HFFc6 (cell line): Measurements from ENCODE around the gene NCR3LG1. TPM values are rescaled to one million over a fixed set of nuclear protein-coding genes. Genes with fewer than 3 reads are reported as not detected.

Experiments used
- DNase-seq: peaks from one replicate; pipeline ENCODE4 v3.0.0-alpha.2; 2018
- H3K27ac Mint-ChIP-seq: 2 replicates; pipeline ENCODE4 v1.8.0; 2020; ENCODE audit warnings: mild to moderate bottlenecking, mixed read lengths
- H3K27me3 Mint-ChIP-seq: 2 replicates; pipeline ENCODE4 v1.8.0; 2021; ENCODE audit warnings: mild to moderate bottlenecking, moderate library complexity, mixed read lengths; ENCODE audit not compliant: insufficient read depth
- H3K36me3 Mint-ChIP-seq: 2 replicates; pipeline ENCODE4 v1.8.0; 2021; ENCODE audit warnings: low read depth, mixed read lengths
- H3K4me1 Mint-ChIP-seq: 2 replicates; pipeline ENCODE4 v1.8.0; 2020; ENCODE audit warnings: low read depth, mixed read lengths
- H3K4me3 Mint-ChIP-seq: 2 replicates; pipeline ENCODE4 v1.8.0; 2020; ENCODE audit warnings: mild to moderate bottlenecking, moderate library complexity, mixed read lengths
- H3K9me3 Mint-ChIP-seq: 2 replicates; pipeline ENCODE4 v1.8.0; 2020; ENCODE audit warnings: mild to moderate bottlenecking, mixed read lengths
- total RNA-seq, 6 experiments: library from RNA; stranded (reverse); fragmentation: NEBNext Ultra II Directional; extraction: Animal tissue kit (Norgen Biotek cat#: 25700); gene quantifications; 2 replicates in 1 of 6; 3 replicates in 5 of 6; pipeline ENCODE4 v1.2.3, GENCODE V29; 2021
- TF ChIP-seq, protein P1 (sequence below): fragments of 200-600 bp; sonication (generic); IDR thresholded peaks from 2 replicates; pipeline ENCODE4 v1.5.0; 2021; ENCODE audit warnings: antibody characterized with exemption, mild to moderate bottlenecking

NCR3LG1 gene
- total RNA-seq, 6 experiments from 2014 or later: 2.2 to 3.4 (median 2.5) TPM

DNA sequence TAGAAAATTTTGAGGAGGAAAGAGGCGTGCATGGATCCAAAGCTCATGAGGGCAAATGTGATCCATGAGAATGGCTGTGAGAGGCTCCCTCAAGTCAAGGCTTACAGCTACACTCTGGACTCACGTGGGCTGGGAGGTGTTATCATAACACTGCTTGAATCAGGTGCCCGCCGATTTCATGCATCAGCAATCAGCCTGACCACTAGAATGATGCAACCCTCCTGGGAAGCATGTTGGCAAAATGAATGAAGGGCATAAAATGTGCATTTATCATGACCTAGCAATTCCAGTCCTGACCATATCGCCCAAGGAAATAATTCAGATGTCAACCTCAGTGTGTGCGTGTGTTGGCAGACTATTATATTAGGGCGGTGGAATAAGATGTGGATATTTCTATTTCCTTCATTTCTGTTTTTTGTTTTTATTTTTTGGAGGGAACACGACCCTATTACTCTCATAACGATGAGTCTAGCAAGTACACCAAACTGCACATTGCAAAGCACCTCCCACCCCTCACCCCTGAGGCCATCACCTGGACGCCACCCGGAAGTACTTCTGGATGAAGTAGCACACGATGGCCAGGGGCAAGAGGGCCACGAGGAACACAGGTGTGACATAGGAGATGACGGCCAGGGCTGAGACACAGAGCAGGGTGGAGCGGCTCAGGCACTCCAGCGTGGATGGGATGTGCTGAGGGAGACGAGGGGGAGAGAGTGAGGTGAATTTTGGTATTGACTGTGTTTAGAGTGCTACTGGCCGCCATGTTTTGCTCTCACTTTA lies 52.6 kb downstream of the NCR3LG1 start:
- no peak for DNase-seq
- H3K9me3 Mint-ChIP-seq: peaks cover 6% of the 10 kb centered on the region
- no peaks in the 10 kb centered on the region for H3K36me3 Mint-ChIP-seq
- H3K27me3 Mint-ChIP-seq: peaks cover 17% of the 10 kb centered on the region
- TF ChIP-seq, protein P1, sequence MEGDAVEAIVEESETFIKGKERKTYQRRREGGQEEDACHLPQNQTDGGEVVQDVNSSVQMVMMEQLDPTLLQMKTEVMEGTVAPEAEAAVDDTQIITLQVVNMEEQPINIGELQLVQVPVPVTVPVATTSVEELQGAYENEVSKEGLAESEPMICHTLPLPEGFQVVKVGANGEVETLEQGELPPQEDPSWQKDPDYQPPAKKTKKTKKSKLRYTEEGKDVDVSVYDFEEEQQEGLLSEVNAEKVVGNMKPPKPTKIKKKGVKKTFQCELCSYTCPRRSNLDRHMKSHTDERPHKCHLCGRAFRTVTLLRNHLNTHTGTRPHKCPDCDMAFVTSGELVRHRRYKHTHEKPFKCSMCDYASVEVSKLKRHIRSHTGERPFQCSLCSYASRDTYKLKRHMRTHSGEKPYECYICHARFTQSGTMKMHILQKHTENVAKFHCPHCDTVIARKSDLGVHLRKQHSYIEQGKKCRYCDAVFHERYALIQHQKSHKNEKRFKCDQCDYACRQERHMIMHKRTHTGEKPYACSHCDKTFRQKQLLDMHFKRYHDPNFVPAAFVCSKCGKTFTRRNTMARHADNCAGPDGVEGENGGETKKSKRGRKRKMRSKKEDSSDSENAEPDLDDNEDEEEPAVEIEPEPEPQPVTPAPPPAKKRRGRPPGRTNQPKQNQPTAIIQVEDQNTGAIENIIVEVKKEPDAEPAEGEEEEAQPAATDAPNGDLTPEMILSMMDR: no peak
- H3K4me3 Mint-ChIP-seq: no peak overlapping the region
- H3K4me1 Mint-ChIP-seq: peaks cover 8% of the 10 kb centered on the region
- no peak overlapping the region for H3K27ac Mint-ChIP-seq

DNA sequence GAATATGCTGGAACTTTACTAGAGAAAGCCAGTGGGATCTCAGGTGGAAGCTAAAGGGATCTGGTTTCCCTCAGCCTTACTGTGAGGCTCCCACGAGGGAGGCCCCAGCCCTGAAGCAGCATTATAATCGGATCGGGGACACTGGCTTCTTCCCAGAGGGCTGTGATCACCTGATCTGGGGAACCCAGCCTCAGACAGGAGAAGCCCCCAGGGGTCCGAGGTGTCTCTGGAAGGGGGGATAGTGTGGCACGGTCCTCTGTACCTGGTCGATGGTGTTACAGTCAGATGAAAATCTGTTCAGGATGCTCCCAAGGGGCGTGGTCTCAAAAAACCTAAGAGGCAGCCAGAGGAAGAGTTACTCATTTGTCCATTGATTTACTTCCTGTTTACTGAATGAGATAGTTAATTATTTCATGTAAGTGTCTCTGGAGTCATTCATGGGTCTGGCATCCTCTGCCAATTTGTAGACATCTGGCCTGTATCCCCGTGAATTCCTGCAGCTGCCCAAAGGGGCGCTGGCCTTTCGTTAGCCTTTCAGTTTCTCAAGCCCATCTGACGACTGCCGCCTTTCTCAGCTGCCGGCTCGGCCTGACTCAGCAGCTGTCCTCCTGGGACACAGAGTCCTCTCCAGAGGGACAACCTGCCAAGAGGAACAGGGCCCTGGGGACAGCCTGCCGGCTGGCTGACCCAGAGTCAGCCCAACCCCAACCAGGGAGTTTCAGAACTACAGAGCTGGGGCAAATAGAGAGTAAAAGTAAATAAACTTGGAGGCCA lies 53.8 kb downstream of the NCR3LG1 start:
- Mint-ChIP-seq H3K27me3 (peaks cover 15% of the 10 kb centered on the region), H3K4me1 (peaks cover 8% of the 10 kb centered on the region), H3K9me3 (peaks cover 6% of the 10 kb centered on the region), H3K4me3 (peak overlapping the region; percentile 25), H3K27ac (no peak overlapping the region), H3K36me3 (no peaks in the 10 kb centered on the region)
- TF ChIP-seq, protein P1: no peak
- peak; percentile 20 for DNase-seq

DNA sequence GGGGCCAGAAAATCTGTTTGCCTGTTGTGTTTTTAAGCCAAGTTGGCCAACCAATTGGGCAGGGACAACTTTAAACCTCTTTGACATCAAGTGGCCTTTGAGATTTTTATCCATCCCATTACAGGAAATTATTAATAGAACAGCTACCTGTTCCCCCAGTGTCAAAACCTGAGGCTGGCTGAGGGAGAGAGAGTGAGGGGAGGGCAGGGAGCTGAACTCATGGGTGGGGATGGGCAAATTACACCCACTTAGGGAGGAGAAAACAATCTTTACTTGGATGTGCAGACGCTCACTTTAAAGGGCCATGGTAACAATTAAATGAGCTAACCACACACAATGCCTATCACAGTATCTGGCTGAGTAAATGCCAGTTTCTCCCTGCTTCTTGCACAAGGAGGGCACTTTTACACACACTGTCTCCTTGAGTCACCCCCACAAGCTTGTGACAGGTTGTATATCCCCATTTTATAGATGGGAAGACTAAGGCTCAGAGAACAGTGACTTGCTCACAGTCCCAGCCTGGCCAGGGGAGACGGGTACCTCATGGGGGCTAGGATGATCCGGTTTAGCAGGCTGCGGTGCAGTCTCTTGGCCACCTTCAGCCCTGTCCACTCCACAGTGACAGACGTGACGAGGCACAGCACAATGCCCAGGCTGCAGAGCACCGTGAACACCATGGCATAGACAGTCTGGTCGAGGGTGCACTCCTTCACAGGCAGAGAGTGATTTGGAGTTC lies 54.6 kb downstream of the NCR3LG1 start:
- Mint-ChIP-seq H3K4me1 (peaks cover 8% of the 10 kb centered on the region), H3K27ac (no peak overlapping the region), H3K36me3 (no peaks in the 10 kb centered on the region), H3K27me3 (peaks cover 22% of the 10 kb centered on the region), H3K4me3 (no peak overlapping the region), H3K9me3 (peaks cover 6% of the 10 kb centered on the region)
- no peak for DNase-seq
- TF ChIP-seq, protein P1: no peak

DNA sequence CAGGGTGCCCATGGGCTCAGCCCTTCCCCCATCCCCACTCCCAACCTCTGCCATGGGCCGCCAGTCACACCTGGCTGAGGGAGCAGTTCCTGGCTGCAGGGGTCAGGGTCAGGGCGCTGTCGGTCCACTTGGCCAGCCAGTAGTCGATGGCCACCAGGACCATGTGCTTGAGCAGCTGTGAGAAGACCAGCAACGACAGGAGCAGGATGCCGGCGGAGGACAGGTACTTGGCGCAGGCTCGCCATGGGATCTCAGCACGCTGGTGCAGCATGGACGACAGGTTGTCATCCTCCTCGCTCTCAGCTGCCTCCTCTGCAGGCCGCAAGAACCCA lies 55.2 kb downstream of the NCR3LG1 start:
- no peak for DNase-seq
- H3K4me1 Mint-ChIP-seq: peaks cover 8% of the 10 kb centered on the region
- H3K4me3 Mint-ChIP-seq: no peak overlapping the region
- TF ChIP-seq, protein P1: no peak
- peaks cover 6% of the 10 kb centered on the region for H3K9me3 Mint-ChIP-seq
- no peak overlapping the region for H3K27ac Mint-ChIP-seq
- peaks cover 23% of the 10 kb centered on the region for H3K27me3 Mint-ChIP-seq
- no peaks in the 10 kb centered on the region for H3K36me3 Mint-ChIP-seq

DNA sequence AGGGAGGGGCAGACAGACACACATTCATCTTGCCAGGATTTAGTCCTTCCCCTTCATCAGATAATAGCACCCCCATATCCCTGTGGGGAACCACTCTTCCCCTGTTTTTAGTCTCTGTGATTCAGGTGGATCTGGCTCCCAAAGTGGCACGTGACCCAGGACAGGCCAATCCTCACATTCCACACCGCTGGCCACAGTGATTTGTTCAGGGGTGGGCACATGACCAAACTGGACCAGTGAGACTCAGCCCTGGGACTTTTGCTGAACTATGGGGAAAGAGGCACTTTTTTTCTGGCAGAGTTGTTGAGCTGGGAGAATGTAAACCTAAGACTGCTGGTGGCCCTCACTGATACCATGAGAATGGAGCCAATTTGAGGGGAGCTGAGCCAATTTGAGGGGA lies 56.0 kb downstream of the NCR3LG1 start:
- DNase-seq: no peak
- TF ChIP-seq, protein P1: no peak
- Mint-ChIP-seq H3K4me3 (no peak overlapping the region), H3K27me3 (peaks cover 24% of the 10 kb centered on the region), H3K9me3 (peaks cover 6% of the 10 kb centered on the region), H3K4me1 (peaks cover 8% of the 10 kb centered on the region), H3K27ac (no peak overlapping the region), H3K36me3 (no peaks in the 10 kb centered on the region)
